Heart left ventricle (tissue), 16 donors: ENCODE data around the gene DUSP6. TPM values are rescaled to one million over a fixed set of nuclear protein-coding genes. Genes with fewer than 3 reads are reported as not detected.
"Not testable (repeated sequence)": the region's sequence is repeated elsewhere in the genome, so short reads cannot be mapped to it uniquely, and the experiment has no call there.

Experiments
- ATAC-seq, 4 donors: fragments of 200-7000 bp; cut with Tn5 transposase; one replicate each; pipeline ENCODE4 v1.9.1; 2020 to 2022; ENCODE audit warnings: moderate library complexity in 4 of 4, mild to moderate bottlenecking in 3 of 4, moderate number of reproducible peaks in 1 of 4
- DNase-seq, 5 donors: peaks; one replicate each; pipeline ENCODE4 v3.0.0-alpha.2; 2020
- H3K27ac ChIP-seq, 12 donors: fragments of 200-600 bp; sonication (generic) in 4 of 12; one replicate each; pipeline versions ENCODE4 v1.5.0 to v1.8.0; 2016 to 2022; ENCODE audit warnings: mild to moderate bottlenecking in 2 of 12
- H3K27me3 ChIP-seq, 9 donors: fragments of 200-600 bp; sonication (generic) in 2 of 9; one replicate each; pipeline versions ENCODE4 v1.5.1 to v1.8.0; 2016 to 2022; ENCODE audit warnings: mild to moderate bottlenecking in 3 of 9
- H3K36me3 ChIP-seq, 9 donors: fragments of 200-600 bp; sonication (generic) in 2 of 9; one replicate each; pipeline versions ENCODE4 v1.5.0 to v1.8.0; 2018 to 2022; ENCODE audit warnings: mild to moderate bottlenecking in 2 of 9
- H3K4me1 ChIP-seq, 12 donors: fragments of 200-600 bp; sonication (generic) in 4 of 12; one replicate each; pipeline versions ENCODE4 v1.5.0 to v1.8.0; 2016 to 2022; ENCODE audit warnings: mild to moderate bottlenecking in 3 of 12
- H3K4me3 ChIP-seq, 12 donors: fragments of 200-600 bp; sonication (generic) in 4 of 12; one replicate each; pipeline versions ENCODE4 v1.5.0 to v1.8.0; 2017 to 2022; ENCODE audit warnings: mild to moderate bottlenecking in 9 of 12, moderate library complexity in 4 of 12
- H3K9me3 ChIP-seq, 12 donors: fragments of 200-600 bp; sonication (generic) in 4 of 12; one replicate each; pipeline versions ENCODE4 v1.5.0 to v1.8.0; 2016 to 2022; ENCODE audit warnings: mild to moderate bottlenecking in 1 of 12
- POLR2A ChIP-seq, 2 donors: fragments of 450-650 bp; IDR thresholded peaks; one replicate each; pipeline ENCODE4 v1.6.1; 2017; ENCODE audit warnings: antibody characterized with exemption in 2 of 2, mild to moderate bottlenecking in 2 of 2, moderate library complexity in 2 of 2
- WGBS, 4 donors: extraction: QIAGEN DNeasy Blood & Tissue Kit in 2 of 4; methylation state at CpG; one replicate each; pipeline versions ENCODE4 v1.1.5 to v1.1.7; 2013 to 2018; 5-methylcytosine and 5-hydroxymethylcytosine counted together
- intact Hi-C, 10 donors: fragments of 100-400 bp; cut with DNase I; formaldehyde crosslinking; loops; one replicate each; pipeline versions ENCODE4 v1.11.1 to v1.14.2; 2022
- polyA plus RNA-seq, 2 donors: library from polyadenylated mRNA; stranded (reverse); fragments of 200-250 nt; gene quantifications; one replicate each; pipeline ENCODE4 v1.2.3, GENCODE V29; 2013
- total RNA-seq, 9 donors: library from RNA; depleted of rRNA in 2 of 9; stranded (reverse); fragments of >200 nt in 2 of 9; fragmentation: NEBNext Ultra II Directional in 3 of 9; extraction: Animal tissue kit (Norgen Biotek cat#: 25700) in 3 of 9; gene quantifications; one replicate each; pipeline versions ENCODE4 v1.1.0 to v1.2.4, GENCODE V29; 2016 to 2023
- TF ChIP-seq, protein P1 (sequence below), 12 donors: fragments of 200-600 bp; sonication (generic) in 4 of 12; IDR thresholded peaks; one replicate each; pipeline versions ENCODE4 v1.5.0 to v1.8.0; 2018 to 2022; ENCODE audit warnings: antibody characterized with exemption in 12 of 12, mild to moderate bottlenecking in 5 of 12
- donor health status: ischemic (EF 13 %, LVEDD 7.1; RV severe dilation, severe dysfunction).
- donor health status: healthy with polysubstance abuse.
- donor health status: DM: no; HTN: yes; CAD: no.
- donor health status: DM: no; HTN: no; CAD: no.
- donor health status: ischemic (EF 25% LVEDD 6.9; RV normal size, moderate dysfunction).
- donor health status: ischemic (EF 25% LVEDD 5.7; RV mildly dilated, moderate dysfunction).
- donor health status: healthy.
- donor health status: DM: yes; HTN: yes; CAD: no.
- donor health status: ischemic (EF 35%, LVEDD 5.7; RV mildly dilated, moderate dysfunction).
- donor health status: nonischemic (EF 11% LVEDD 7.7; RV severe dilation, severe dysfunction).
- donor health status: DM: yes; HTN: yes; CAD: no.
- donor health status: PGD.
- donor health status: ischemic (EF 29% LVEDD 5.4; RV normal size, mild dysfunction).
- donor health status: nonischemic (EF 23%, LVEDD 6.1; RV moderate dilation, normal function).

Gene DUSP6
- total and polyA plus RNA-seq, 11 donors, result 4.8 to 66.7 (median 21.4) TPM

DNA sequence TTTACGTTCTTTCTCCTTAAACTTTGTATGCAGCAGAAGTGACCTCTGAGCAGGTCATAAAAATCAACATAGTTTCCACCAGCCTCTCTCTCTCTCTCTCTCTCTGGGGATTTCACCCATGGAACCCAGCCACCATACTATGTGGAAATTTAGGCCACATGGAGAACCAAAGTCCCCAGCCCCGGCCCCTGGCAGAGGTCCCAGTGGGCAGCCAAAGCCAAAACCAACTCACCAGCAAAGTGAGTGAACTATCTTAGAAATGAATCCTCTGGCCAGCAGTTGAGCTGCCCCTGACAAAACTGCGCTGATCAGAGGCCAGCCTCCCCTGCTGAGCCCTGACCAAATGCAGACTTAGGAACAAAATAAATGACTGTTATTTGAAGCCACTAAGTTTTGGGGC is 9.2 kb downstream of the DUSP6 start:
- Histone ChIP-seq H3K36me3 (peaks cover 0 to 10% (median 6%) of the 10 kb centered on the region in 9 donors), H3K27me3 (no peaks in the 10 kb centered on the region), H3K9me3 (no peaks in the 10 kb centered on the region), H3K4me3 (no peak overlapping the region), H3K4me1 (peaks cover 3 to 54% (median 34%) of the 10 kb centered on the region in 12 donors), H3K27ac (peak overlapping the region in 1 of 12 donors; percentile 10)
- intact Hi-C loops, result loop anchor here in 7 of 10 donors (10.0 kb wide), 6 partner anchors 108 to 288 kb away; partner anchors contain the start of genes GALNT4 (in 1 of the 7) and POC1B (in 1 of the 7)
- no peak for TF ChIP-seq POLR2A (IDR thresholded peaks at IDR 0.05)
- TF ChIP-seq, protein P1, sequence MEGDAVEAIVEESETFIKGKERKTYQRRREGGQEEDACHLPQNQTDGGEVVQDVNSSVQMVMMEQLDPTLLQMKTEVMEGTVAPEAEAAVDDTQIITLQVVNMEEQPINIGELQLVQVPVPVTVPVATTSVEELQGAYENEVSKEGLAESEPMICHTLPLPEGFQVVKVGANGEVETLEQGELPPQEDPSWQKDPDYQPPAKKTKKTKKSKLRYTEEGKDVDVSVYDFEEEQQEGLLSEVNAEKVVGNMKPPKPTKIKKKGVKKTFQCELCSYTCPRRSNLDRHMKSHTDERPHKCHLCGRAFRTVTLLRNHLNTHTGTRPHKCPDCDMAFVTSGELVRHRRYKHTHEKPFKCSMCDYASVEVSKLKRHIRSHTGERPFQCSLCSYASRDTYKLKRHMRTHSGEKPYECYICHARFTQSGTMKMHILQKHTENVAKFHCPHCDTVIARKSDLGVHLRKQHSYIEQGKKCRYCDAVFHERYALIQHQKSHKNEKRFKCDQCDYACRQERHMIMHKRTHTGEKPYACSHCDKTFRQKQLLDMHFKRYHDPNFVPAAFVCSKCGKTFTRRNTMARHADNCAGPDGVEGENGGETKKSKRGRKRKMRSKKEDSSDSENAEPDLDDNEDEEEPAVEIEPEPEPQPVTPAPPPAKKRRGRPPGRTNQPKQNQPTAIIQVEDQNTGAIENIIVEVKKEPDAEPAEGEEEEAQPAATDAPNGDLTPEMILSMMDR (IDR thresholded peaks at IDR 0.05), result no peak
- ATAC-seq (peak in 2 of 4 donors; percentile 11 to 18), DNase-seq (peak; percentile 40 to 82 (median 64))
- WGBS, 4 donors, result 57 to 71% (median 65%) methylated on average over 3 of the region's 3 CpGs

DNA sequence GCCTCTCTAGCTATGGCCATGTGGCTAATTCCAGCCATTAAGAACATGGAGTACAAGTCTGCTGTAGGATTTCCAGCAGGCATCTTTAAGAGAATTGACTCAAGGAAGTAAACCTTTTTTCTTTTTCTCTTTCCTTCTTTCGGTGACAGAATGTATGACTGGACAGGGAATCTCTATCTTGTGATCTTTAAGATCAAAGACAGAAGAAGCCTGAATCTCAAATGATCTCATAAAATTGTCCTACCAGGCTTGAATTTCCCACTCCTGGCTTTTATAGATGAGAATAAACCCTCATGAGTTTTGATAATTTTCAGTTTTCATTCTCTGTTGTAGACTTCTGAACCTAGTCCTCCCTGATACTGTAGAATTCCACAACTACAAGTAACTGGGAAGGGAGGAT is 11.4 kb downstream of the DUSP6 start:
- Histone ChIP-seq H3K4me1 (peaks cover 0 to 32% (median 15%) of the 10 kb centered on the region in 12 donors), H3K9me3 (no peaks in the 10 kb centered on the region), H3K27me3 (no peaks in the 10 kb centered on the region), H3K27ac (peak overlapping the region in 2 of 12 donors; percentile 7 to 66), H3K4me3 (no peak overlapping the region), H3K36me3 (no peaks in the 10 kb centered on the region)
- 88 to 100% (median 92%) methylated on average over 1 of the region's 1 CpG for WGBS, 4 donors
- no peak for ATAC-seq
- TF ChIP-seq, protein P1 (IDR thresholded peaks at IDR 0.05), result no peak
- TF ChIP-seq POLR2A (IDR thresholded peaks at IDR 0.05), result no peak
- DNase-seq, result no peak
- intact Hi-C loops, result loop anchor here in 7 of 10 donors (10.0 kb wide), 6 partner anchors 106 to 286 kb away; partner anchors contain the start of genes GALNT4 (in 1 of the 7) and POC1B (in 1 of the 7)

DNA sequence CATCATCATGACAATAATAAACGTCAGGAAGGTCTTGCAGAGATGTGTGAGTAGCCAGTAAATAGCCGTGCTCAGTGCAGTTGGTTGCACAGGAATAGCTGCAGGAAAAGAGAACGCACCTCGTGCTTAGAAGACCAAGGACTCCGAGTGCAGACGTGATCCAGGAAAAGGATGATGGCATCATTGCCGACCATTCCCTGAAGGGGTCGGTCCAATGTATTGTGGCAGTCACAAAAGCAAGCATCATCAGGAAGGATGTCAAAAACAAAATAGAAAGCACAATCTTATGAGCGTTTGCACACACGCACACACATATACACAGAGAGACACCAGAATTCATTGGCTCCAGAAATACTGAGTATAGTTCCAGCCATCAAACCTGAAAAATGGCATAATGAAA is 12.8 kb downstream of the DUSP6 start:
- H3K27ac ChIP-seq, result peak overlapping the region in 9 of 12 donors; percentile 24 to 67 (median 50)
- intact Hi-C loops, result loop anchor here in 2 of 10 donors (5.0 kb wide), 2 partner anchors 172 to 177 kb away; no protein-coding TSS in a partner anchor
- H3K36me3 ChIP-seq, result no peaks in the 10 kb centered on the region
- TF ChIP-seq, protein P1 (IDR thresholded peaks at IDR 0.05), result no peak
- TF ChIP-seq POLR2A (IDR thresholded peaks at IDR 0.05), result no peak
- DNase-seq (peak in 1 of 5 donors; percentile 42), ATAC-seq (peak; percentile 57 to 90 (median 66))
- H3K4me3 ChIP-seq, result peak overlapping the region in 1 of 12 donors; percentile 14
- H3K4me1 ChIP-seq, result peaks cover 0 to 26% (median 4%) of the 10 kb centered on the region in 12 donors
- no peaks in the 10 kb centered on the region for H3K9me3 ChIP-seq
- 57 to 70% (median 64%) methylated on average over 10 of the region's 10 CpGs for WGBS, 4 donors
- H3K27me3 ChIP-seq, result no peaks in the 10 kb centered on the region

DNA sequence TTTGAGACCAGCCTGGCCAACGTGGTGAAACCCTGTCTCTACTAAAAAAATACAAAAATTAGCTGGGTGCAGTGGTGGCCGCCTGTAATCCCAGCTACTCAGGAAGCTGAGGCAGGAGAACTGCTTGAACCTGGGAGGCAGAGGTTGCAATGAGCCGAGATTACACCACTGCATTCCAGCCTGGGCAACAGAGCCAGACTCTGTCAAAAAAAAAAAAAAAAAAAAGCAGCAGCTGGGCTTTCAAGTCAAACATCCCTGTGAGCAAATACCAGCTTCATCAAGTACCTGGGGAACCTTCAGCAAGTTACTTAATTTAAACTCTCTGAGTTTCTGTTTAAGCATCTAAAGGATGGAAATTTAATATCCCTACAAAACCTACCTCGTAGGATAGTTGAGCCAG is 15.2 kb downstream of the DUSP6 start:
- not testable (repeated sequence) for H3K9me3 ChIP-seq, H3K27me3 ChIP-seq, ATAC-seq, H3K4me3 ChIP-seq, H3K27ac ChIP-seq, DNase-seq, H3K36me3 ChIP-seq
- peaks cover 0 to 35% (median 8%) of the 10 kb centered on the region in 12 donors for H3K4me1 ChIP-seq
- 82 to 93% (median 88%) methylated on average over 4 of the region's 4 CpGs for WGBS, 4 donors
- intact Hi-C loops, result loop anchor here in 2 of 10 donors (5.0 kb wide), 2 partner anchors 170 to 175 kb away; no protein-coding TSS in a partner anchor
